GM18870 (cell line): ENCODE measurements around the gene BCL6.

Experiments used
- ATAC-seq: cut with Tn5 transposase; IDR thresholded peaks from one replicate; pipeline ENCODE4 v1.9.1; 2021; ENCODE audit warnings: moderate library complexity; ENCODE audit not compliant: unreplicated experiment

Gene BCL6

DNA sequence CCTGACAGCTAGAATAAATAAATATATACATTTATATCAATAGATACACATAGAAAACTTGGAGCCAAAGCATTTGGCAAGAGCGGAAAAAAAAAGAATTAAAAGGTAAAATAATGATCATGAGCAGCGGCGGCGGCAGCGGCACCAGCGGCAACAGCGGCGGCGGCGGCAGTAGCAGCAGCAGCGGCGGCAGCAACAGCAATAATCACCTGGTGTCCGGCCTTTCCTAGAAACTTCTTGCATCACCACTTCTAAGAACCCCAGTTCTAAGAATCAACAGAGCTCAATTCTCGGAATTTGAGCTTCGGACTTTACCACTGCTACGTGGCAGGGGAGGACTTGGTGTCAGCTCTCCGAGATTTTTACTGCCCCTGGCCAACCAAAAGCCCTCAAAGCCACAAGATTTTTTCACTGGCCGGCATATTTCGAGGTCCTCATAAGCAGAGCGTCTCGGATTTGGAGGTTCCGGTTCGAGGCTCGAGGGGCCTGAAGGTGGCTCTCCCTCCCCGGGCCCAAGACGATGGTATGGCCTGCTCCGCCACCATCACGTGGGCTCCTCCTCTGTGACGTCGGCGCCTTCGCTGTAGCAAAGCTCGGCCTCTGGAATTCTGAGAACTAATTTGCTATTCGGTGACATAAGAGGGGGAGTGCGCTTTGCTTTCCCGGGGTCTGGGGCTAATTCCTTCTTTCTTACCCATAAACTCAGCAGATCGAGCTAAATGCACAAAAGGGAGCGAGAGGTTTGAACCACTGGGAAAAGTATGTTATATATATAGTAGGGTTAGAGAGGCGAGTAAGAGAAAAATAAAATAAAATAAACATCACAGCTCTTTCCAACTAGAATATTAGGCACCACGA, at the start of gene BCL6:
BCL6 (minus strand) TSS at position 268 of the 858 bp plus-strand sequence. CDS start 11,775 bp downstream, outside the sequence.
- peak; percentile 74 for ATAC-seq

DNA sequence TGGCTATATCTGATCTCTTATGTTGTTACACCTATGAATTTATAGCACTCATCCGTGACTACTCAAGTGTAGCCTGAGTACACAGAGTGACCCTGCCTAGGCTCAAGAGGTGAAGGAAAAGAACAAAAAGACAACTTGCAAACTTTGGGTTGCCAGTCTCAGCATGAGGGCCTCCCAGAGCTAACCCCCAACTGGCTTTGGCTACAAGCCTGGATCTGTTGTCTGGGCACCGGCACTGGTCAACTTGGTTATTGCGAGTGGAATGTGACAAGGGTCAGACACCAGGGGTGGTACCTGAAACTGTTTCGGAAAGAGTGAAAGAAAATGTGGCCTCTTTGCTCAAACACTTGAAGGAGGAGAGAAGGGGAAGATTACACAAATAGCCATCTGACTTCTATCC, 49.5 kb upstream of the BCL6 start:
- ATAC-seq: no peak

DNA sequence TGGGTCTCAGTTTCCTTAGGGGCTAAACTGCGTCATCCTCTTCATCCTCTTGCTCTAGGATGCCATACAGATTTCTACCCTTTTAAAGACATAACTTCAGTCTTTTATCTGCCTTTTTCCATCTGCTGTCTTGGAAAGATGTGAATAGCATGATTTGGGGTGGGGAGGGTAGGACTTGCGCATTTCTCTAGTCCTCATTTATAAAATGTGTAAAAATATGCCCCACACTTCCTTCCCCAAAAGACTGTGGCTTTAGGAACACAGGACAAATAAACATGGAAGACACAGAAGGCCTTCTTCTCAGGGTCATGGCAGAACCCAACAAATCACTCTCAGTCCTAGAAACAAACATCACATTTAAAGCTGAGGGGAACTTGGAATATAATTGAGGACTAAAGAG, 48.4 kb upstream of the BCL6 start:
- no peak for ATAC-seq

DNA sequence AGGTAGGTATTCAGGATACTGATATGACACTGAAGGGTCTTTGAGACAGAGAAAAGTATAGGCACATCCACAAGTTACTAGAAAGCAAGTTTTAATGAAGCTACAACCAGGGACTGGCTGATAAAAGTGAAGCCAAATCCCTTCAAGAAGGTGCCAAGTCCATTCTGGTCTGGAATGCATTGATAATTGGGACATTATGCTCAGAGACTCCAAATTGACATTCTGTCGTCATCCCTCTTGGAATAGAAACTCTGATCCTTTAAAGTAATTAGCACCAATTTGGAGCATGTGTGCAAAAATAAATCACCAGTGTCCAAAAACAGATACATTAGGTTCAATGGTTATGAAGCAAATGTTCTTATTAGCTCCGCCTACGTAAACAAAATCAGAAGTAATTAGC, 47.3 kb upstream of the BCL6 start:
- no peak for ATAC-seq

DNA sequence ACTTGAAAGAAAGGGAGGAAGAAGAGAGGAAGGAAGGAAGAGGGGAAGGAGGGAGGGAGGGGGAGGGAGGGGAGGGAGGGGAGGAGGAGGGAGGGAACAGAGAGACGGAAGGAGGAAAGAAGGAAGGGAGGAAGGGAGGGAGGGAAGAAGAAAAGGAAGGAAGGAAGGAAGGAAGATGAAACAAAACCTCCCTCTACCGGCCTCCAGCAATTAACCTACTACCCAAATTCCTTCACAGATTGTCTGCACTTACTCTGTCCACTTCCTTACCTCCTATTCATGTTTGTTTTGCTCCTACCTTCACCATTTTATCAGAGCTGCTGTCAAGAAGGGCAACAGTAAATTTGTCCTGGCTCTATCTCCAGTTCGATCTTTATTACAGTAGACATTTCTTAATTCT, 44.6 kb upstream of the BCL6 start:
- no peak for ATAC-seq

DNA sequence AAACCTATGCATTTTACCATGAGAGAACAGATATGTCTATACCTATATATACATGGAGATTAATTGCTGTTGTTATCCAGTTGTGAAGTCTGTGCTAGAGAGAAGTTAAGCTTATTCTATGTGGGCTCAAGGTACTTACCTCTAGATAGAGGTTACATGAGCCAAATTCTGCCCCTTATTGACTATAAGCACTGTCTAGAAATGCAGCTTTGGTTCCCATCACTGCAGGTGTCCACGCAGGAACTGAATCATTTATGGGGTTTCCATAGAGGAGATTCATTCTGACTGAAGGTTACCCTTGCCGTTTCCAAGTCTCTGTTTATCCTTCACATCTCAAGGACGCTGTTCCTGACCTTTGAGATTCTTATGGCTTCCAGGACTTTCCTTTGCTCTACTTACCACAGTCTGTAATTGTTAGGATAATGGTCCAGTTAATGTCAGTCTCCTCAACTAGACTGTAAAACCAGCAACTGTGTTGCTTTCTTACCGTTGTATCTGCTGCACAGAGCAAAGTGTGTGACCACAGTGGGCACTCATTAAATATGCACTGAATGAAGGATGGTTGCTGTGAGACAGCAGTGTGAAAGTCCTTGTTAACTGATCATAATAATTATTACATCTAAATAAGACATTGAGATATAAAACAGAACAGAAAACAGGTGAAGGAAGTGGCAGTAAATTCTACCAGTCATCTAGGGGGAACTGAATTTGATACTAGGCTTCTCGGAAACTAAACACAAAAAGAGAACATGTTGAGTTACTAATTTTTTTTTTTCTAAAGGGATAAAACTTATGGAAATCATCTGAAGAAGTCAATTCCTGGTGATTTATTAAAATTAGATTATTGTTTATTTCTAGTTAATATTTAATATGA, 44.0 kb upstream of the BCL6 start:
- ATAC-seq: no peak

DNA sequence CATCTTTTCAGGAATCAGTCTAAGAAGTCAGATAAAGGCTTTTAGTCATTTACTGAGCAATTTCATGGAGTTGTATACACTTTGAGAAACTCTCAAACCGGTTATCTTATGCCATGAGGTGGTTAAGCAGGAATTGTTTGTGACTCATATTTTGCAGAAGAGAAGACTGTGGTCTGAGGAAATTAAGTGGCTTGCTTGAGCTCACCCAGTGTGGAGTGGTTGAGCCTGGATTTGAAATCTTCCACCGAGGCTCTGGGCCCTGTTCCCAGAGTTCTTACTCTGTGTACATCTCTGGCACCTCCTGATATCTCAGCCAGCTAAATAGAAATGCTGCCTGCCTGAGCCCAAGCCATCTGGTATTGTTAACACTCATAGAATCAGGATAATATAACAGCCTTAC, 37.8 kb upstream of the BCL6 start:
- ATAC-seq: no peak

DNA sequence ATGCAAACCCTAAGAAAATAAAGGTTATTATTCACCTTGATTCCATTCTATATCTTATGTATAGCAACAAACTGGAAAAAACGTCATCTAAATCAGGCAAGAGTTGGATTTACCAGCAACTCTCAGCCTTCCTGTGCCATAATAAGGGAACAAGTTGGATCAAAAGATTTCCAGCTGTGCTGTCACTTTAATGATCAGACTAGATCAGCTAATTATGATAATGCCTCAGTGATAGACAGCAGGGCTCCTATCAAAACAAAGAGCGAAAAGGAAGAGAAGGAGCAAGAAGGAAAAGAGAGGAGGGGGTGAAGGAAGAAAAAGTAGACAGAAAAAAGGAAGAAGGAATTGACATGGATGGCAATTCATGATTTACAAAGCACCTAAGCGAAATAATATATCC, 36.7 kb upstream of the BCL6 start:
- ATAC-seq: no peak

DNA sequence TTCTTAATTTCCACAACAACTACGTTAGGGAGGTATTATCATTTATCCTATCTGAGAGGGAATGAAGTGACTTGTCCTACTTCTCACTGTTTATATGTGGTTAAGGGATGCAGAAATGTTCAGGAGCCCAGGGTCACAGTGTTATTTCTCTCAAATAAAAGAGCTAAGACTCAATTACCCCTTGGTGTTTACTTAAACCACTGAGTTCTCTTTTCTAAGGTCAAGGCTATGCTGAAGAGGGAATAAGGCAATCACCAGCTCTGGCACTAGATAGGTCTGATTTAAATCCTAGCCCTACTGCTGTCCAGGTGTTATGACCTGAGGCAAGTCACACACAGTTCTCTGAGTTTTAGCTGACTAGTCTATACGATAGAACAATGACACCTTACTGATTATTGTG, 35.7 kb upstream of the BCL6 start:
- no peak for ATAC-seq

DNA sequence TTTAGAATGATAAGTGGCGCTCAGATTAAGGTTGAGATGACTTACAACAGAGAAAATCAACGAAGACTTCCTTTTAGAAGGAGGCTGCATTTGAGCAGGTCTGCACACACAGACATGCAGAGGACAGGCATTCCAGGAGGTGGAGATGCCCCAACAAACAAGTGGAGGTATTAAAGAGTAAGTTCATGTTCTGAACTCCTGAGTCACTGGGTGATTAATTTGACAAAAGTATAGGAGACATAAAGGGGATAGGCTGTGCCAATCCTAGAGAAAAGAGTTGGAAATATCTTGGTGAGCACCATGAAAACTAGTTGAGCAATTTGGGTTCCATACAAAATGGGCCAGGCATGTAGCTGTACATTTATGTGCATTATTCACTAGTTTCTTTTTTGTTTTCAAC, 33.5 kb upstream of the BCL6 start:
- ATAC-seq: no peak

DNA sequence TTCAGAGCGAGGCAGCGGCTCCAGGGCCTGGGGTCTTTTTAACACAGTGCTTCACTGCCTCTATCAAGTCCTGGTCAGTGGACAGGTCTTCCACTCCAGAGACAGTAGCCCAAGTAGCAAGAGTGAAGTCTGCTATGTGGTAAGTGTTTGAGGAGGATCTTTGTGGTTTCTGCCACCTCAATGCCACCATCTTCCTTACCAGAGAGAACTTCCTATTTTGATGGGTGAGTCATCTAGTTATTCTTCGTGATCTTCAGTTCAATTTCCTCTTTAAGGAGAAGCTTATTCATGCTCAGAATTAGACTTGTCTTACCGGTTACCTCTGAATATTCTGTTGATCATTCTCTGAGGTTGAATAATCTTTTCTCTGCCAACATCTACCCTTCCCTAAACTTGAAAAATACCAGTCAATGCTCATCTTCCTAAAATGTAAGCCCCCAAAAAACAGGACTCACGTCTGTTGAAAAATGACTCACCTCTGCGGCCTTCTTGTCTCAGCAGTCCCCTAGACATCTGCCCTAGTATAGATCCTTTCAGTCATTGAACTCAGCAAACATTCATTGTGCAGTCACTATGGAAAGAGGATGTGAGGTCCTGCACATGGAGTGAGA, 32.2 kb upstream of the BCL6 start:
- no peak for ATAC-seq

DNA sequence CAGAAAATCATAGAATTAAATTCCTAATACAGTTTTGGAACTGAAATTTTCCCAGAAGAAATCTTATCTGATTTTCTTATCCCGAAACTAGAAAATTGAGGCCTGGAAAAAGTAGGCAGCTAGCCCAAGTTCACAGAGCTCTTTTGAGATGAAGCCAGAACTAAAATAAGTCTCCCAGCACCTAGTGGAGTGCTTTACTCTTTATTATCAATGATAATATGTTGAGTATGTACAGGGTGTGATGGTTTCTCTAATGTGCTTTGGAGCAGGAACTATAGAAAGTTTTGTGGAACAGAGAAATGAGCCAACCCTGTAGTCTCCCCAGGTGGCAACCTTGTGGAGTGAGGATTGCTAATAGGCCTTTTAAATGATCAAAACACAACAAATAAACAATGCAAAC, 30.3 kb upstream of the BCL6 start:
- no peak for ATAC-seq

DNA sequence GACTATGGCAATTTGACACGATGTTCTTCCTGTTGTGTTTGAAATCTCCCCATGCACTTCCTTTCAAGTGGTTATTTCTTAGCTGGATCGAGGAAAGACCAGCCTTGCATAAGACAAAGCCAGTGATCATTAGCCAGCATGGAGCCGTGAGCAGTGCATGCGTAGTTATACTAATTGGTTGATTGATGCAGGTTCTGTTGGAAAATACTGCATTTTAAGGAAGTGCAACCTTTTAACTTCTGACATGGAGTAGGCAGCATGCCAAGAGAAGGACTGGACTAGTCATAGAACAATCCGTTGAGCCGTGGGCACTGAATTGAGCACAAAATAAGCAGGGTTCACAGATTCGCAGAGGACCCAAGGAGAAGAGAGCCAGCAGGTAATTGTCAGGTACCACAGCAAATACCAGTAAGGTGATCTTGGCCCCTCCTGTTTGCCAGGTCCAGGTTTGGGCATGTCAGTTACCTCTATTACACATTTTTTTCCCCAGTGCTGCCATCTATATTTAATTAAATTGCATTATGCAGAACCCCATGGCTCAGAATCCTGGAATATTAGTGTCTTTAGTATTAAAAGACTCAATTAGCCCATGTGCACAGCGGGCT, 29.0 kb upstream of the BCL6 start:
- no peak for ATAC-seq

DNA sequence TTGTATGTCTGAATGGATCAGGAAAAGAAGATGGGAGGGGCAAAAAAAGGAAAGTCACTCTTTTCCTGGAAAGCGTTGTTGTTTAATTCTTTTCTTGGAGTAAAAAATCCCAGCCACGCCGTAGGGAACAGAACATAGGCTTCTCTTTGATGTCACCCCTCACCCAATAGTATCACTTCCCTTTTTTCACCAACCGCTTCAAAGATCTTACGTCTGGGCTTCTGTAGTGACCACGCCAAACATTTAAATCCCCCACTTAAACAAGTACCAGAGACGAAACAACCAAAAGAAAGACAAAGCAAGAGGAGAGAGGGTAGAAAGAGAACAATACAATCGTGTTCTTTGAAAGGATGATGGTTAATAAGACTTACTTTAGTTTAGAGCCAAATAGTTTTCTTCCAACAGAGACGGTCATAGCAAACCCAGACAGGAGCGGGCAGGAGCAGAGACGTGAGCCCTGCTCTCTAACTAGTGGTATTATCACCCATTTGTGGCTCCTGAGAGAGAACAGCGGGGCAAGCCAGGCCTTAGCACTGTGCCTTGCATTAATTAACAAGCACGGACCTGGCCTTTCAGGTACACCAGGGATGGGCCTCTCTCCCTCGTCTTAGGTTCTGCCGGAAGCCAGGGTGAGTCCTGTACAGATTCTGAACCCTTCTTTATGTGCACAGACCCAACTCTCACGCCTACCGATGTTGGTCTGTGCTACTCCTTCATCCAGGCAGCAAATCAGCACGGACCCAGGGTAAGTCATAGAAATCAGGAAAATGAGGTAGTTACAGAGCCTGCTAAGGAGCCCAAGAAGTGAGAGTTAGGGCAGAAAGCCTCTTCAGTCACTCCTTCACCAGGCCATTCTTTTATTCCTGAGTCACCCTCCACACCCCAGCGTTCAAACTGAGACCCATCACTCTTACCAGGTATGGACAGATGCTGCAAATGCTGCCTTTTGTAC, 28.2 kb upstream of the BCL6 start:
- ATAC-seq: peak; percentile 65

DNA sequence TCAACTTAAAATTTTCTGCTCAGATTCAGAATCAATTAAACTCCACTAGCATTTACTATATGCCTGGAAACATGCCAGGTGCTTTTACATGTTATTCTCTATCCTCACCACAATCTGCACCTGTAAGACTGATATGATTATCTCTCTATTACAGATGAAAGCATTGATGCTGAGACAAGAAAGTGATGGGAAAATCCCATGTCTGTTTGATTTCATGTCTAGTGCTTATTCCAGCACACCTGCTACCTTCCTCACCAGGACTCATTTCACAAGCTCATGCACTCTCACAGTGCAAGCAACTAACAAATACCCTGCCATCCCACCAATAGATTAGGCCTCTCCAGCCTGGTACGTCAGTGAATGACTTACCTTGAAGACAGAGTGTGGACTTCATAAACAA, 25.0 kb upstream of the BCL6 start:
- peak; percentile 72 for ATAC-seq

DNA sequence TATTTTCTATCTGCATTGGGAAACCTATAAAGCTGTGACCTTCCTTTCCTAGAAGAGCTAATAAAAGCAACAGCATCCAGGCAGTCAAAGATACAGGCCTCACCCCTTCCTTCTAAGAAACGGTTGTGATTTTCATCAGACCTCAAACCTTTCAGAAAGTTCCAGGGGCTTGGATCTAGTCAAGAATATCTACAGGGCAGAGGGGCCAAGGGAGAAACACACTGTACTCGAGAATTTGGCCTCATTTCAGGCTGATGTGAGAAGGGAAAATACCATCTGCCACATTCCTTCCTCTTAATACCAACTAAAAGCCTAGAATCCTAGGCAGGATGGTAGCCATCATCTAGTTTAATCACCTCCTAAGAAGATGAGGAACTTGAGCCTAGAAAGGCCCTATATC, 24.5 kb upstream of the BCL6 start:
- no peak for ATAC-seq

DNA sequence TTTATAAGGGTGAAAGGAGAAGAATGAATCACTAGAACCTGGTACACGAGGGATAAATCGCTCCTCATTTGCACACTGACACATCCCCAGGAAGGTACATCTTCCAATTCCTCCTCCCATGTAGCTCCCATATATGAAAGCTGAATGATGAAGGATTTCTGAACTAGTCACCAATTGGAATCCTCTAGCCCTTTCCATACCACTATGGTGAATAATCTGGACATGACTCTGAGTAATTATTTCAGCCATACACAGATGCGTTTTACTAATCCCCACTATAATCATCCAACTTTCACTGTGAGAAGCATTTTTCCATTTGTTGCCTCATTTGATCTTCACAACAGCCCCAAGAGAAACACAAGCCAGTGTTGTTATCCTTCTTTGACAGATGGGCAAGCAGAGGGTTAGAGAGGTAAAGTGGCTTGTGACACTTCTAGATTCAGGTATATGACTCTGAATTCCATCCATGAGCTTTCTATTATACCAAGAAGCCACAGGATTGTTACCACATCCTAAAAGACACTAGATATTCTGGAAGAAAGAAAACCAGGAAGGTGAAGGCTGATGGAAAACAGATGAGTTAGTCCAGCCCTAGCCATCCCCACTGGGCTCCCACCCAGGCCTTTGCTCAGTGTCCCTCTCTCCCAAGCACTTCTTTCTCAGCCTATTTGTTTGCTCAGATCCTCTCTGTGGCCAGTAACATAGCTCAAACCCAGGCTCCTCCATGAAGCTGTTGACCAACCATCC, 22.2 kb upstream of the BCL6 start:
- ATAC-seq: no peak

DNA sequence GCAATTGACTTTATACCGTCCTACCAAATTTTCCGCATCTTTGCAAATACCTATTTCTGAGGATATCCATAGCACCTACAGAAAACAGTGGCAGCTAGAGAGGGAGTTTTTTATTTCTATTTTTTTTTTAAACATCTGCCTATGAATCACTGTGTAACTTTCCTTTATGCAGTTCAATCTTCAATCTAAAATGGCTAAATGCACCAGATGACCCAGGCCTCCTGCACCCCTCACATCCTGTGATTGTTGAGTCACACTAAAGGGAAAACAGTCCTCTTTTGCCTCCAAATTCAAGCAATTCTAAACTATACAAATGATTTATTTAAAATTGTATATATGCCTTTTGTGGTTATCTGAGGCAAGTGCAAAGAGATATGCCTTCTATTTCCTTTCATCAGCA, 20.1 kb upstream of the BCL6 start:
- no peak for ATAC-seq

DNA sequence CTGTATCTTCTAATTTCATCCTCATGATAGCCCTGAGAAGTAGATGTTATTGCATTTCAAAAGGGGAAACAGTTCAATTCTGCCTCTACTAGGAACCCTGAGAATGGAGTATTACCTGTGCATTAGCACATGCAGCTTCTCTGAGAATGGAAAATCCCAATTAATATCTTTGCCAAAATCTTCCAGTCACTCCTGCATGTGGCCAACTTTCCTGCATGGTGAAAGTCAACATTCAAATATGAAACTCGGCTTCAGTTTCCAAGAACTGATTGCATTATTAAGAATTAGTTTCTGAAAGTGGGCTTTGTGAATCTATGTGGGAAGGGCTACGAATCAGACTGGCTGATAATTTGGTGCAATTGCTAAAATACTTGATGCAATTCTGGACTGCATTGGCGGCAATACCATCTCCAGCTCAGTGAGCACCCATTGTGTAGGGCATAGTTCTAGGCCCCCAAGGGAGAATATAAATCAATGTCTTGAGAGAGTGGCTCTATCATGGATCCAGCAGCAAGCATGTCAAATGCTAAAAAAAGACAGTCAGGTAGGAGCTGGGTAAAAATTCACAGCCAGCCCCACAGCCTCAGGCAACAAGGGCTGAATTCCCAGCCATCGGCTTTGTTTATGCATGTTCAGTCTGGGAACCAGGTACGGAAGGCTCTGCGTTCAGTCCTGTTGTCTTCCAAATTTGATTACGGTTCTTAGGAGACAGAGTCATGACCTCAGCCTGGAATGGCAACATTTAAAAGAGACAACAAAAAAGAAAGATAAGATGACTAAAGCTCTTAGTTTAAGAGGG, 18.8 kb upstream of the BCL6 start:
- ATAC-seq: no peak
